Germinal center (tissue), 1 donor: ENCODE results near the gene SPATA6L.
"Not testable (repeated sequence)": the region's sequence is repeated elsewhere in the genome, so short reads cannot be mapped to it uniquely, and the experiment has no call there.

Experiments
- DNase-seq: peaks from one replicate; pipeline ENCODE4 v3.0.0; 2012; ENCODE audit warnings: mixed read lengths, low spot score

The SPATA6L gene

GRCh38 chr9:4638968-4639367, 27.3 kb downstream of the SPATA6L start:
- DNase-seq, result no peak

- DNase-seq, result no peak
These were observed 35.4 kb downstream of the SPATA6L start for GRCh38 chr9:4630836-4631235.

- no peak for DNase-seq
These were observed 44.3 kb downstream of the SPATA6L start for GRCh38 chr9:4622016-4622415.

- no peak for DNase-seq
These were observed 45.3 kb downstream of the SPATA6L start for GRCh38 chr9:4620881-4621555.

GRCh38 chr9:4620057-4620765, 46.1 kb downstream of the SPATA6L start:
- no peak for DNase-seq

- DNase-seq, result no peak
These were observed 47.6 kb downstream of the SPATA6L start for GRCh38 chr9:4618700-4619099.

GRCh38 chr9:4617752-4618151, 48.5 kb downstream of the SPATA6L start:
- DNase-seq, result no peak

GRCh38 chr9:4615778-4616177, 50.5 kb downstream of the SPATA6L start:
- no peak for DNase-seq

GRCh38 chr9:4615251-4615650, 51.0 kb downstream of the SPATA6L start:
- no peak for DNase-seq

GRCh38 chr9:4614627-4615026, 51.7 kb downstream of the SPATA6L start:
- DNase-seq, result no peak

- not testable (repeated sequence) for DNase-seq
These were observed 60.2 kb downstream of the SPATA6L start for GRCh38 chr9:4606033-4606432.

- peak; percentile 63 for DNase-seq
These were observed 61.6 kb downstream of the SPATA6L start for GRCh38 chr9:4604678-4605095.

GRCh38 chr9:4603830-4604229, 62.5 kb downstream of the SPATA6L start:
- no peak for DNase-seq

- DNase-seq, result no peak
These were observed 65.9 kb downstream of the SPATA6L start for GRCh38 chr9:4600368-4600767.

- peak; percentile 36 for DNase-seq
These were observed 69.9 kb downstream of the SPATA6L start for GRCh38 chr9:4596165-4596922.

GRCh38 chr9:4594994-4595393, 71.3 kb downstream of the SPATA6L start:
- DNase-seq, result no peak

GRCh38 chr9:4594545-4594944, 71.7 kb downstream of the SPATA6L start:
- no peak for DNase-seq

GRCh38 chr9:4592886-4593285, 73.4 kb downstream of the SPATA6L start:
- DNase-seq, result no peak

GRCh38 chr9:4592295-4592694, 74.0 kb downstream of the SPATA6L start:
- DNase-seq, result no peak

GRCh38 chr9:4591123-4591500, 75.2 kb downstream of the SPATA6L start:
- no peak for DNase-seq

- no peak for DNase-seq
These were observed 75.7 kb downstream of the SPATA6L start for GRCh38 chr9:4590430-4591122.

GRCh38 chr9:4588721-4589120, 77.6 kb downstream of the SPATA6L start:
- no peak for DNase-seq
